ENCODE results near the gene TFAP2A.

DNA sequence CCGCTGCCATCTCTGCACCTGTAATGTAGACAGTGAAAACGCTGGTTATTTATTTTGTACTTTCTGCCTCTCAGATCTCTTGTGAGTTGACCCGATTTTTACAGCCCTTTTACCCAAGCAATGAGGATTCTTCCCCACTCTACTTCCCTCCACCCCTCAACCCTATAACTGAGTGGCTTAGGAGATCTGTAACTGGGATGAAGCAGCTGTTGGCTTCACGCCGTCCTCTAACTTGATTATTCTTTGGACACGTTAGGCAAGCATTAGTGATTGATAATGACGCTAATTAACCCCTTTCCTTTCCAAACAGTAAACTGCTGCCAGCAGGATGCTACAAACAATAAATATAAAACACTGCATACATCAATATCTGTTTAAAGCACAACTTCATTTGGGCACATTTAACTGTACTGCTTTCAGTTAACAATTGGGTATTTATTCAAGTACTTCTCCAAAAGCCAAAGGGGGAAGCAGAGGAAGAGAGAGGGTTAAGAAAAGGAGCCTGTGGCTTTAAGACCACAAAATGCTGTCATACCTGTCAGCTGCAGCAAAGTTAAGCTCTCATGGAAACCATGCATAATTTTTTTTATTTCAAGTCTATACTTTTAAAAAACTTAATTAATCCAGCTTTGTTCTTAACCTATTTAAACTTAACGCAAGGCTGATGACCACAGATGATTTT is 21.2 kb downstream of the TFAP2A start:
- TF ChIP-seq HDGF (IDR thresholded peaks at IDR 0.05; ENCODE audit: borderline replicate concordance) (no peak), ARNT (IDR thresholded peaks at IDR 0.05) (no peak), FOXK2 (IDR thresholded peaks at IDR 0.05) (no peak), SP1 (IDR thresholded peaks at IDR 0.05) (no peak), SUZ12 (IDR thresholded peaks at IDR 0.05) (no peak), LEF1 (IDR thresholded peaks at IDR 0.05; ENCODE audit: borderline replicate concordance) (no peak), TARDBP (IDR thresholded peaks at IDR 0.05) (no peak), NFRKB (IDR thresholded peaks at IDR 0.05) (no peak), BHLHE40 (IDR thresholded peaks at IDR 0.05; ENCODE audit: borderline replicate concordance) (no peak), ELF4 (IDR thresholded peaks at IDR 0.05) (no peak), FOXM1 (IDR thresholded peaks at IDR 0.05; ENCODE audit: borderline replicate concordance) (no peak), ZNF384 (IDR thresholded peaks at IDR 0.05) (no peak), FOXA1 (IDR thresholded peaks at IDR 0.05) (no peak)
